ENCODE measurements around the gene ZNF628.

The ZNF628 gene

DNA sequence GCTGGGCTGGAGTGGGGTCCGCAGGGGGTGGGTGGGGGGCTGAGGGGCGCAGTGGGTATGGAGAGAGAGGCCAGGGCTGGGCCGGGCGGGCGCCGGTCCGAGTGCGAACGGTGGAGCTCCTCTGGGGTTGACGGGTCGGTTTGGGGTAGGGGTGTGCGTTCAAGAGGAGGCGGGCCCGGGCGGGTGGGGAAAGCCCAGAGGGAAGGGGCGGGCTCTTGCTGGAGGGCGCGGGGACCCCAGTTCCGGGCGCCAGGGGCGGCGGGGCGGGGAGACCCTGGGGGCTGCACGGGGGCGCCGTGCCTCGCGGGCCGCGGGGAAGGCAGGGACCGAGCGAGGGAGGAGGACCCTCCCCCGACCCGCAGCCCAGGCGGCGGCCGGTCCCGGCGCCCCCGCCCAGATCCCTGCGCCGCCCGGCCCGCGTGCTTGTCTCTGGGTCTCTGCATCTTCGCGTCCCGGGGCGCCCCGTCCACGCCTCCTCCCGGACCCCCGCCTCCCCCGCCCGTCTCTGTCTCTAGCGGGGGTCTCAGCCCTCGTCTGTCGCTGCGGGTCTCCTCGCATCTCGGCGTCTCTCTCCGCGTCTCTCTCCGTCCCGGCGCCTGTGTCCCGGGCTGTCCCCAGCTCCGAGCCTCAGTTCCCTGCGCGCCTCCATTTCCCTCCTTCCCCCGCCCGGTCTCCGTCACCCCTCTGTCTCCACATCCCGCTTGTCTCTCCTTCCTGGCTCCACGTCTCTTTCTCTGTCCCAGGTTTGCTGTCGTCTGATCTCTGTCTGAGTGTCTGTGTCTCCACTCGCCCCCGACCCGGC is 25.1 kb upstream of the ZNF628 start:
- DNase-seq (ENCODE audit: low read depth, low spot score), result no peak

- no peak for DNase-seq (ENCODE audit: low read depth, low spot score)
Observed at GRCh38 chr19:55451965-55452748, 24.3 kb upstream of the ZNF628 start.

- DNase-seq (ENCODE audit: low read depth, low spot score), result peak; percentile 82
Observed at GRCh38 chr19:55452749-55453346, 23.6 kb upstream of the ZNF628 start.

DNA sequence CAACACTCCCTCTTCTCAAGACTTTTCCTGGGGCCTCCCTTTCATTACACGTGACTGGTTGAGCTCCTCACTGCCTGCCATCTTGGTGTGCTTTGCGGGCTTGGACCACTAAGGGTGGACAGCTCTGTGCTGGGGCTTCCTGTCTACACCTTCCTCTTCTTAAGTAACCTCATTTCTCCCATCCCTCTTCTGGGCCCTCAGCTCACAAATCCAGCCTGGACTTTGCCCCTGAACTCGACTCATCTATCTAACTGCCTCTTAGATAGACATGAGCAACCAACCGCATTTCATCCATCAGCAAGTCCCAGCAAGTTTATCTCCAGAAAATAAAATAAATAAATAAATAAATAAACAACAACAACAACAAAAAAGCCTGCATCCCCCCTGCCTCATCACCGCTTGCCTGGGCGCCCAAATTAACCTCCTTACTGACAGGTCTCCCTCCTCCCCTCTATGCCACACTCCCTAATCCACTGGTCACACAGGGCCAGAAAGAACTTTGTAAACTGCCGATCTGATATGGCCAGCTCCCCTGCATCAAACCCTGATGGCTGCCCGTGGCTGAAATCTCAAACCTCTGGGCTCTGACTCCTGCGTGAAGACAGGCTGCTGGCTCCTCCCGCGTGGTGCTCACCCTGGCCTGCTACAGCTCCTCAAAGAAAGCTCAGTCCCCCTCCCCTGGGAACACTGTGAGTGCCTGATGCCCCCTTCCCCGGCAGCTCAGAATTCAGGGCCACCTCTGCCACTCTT is 22.7 kb upstream of the ZNF628 start:
- no peak for DNase-seq (ENCODE audit: low read depth, low spot score)

DNA sequence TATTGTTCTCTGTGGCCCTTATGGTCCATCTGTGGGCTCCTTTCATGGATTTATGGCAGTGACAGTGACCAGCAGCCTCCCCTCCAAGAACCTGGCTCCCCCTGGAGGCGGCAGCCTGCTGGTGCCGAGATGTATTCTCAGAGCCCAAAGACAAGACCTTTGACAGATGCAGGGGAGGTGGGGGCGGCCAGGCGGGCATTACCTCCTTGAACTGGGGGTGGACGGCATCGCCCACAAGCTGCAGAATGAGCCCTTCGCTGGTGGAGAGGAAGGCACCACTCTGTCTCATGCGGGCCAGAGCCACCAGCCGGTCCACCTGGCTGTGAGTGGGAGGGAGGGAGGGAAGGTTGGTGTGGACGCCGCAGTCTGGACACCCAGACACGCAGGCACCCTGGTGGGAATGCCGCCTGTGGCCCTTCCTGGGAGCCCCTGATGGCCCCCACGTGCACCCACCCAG is 21.6 kb upstream of the ZNF628 start:
- DNase-seq (ENCODE audit: low read depth, low spot score), result peak; percentile 44

DNA sequence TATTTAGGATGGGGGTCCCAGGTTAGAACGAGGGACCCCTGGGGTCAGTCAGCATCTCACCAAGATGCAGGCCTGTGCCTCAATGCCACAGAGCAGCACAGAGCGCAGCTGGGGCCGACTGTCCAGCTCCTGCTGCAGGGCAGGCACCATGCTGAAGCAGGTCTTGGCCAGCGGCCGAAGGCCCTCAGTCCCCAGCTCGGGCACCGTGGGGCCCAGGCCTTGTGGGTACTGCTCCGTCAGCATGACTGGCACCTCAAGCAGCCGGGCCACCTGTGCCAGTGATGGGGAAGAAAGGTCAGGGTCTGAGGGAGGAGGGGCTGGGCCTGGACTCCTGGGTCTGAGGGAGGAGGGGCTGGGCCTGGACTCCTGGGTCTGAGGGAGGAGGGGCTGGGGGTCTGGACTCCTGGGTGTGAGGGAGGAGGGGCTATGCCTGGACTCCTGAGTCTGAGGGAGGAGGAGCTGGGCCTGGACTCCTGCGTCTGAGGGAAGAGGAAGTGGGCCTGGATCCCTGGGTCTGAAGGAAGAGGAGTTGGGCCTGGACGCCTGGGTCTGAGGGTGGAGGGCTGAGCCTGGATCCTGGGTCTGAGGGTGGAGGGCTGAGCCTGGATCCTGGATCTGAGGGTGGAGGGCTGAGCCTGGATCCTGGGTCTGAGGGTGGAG is 20.7 kb upstream of the ZNF628 start:
- no peak for DNase-seq (ENCODE audit: low read depth, low spot score)

- DNase-seq (ENCODE audit: low read depth, low spot score), result no peak
Observed at GRCh38 chr19:55456347-55456746, 20.1 kb upstream of the ZNF628 start.

DNA sequence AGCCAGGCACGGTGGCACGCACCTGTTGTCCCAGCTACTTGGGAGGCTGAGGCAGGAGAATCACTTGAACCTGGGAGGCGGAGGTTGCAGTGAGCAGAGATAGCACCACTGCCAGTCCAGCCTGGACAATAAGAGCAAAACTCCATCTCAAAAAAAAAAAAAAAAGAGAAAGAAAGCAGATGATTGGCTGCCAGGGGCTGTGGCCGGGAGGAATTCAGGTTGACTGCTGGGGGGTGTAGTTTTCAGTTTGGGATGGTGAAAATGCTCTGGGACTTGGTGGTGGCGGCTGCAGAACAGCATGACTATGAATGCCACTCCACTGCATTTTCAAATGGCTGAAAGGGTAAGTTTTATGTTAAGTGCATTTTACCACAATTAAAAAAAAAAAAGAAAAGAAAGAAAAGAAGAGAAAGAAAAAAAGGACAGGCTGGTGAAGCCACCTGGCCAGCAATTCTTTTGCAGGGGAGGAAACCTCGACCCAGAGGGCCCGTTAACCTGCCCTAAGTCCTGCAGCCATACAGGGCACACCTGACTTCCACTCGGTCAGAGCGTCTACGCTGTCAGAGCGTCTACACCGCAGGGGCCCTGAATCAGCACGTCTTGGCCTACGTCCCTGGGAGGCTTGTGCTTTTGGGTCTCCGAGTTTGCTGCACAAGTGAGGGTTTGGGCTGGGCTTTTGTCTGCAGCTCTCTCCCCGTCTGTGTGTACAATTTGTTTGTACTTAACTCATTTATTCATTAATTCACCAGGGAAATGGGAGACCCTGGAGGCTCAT is 18.5 kb upstream of the ZNF628 start:
- DNase-seq (ENCODE audit: low read depth, low spot score), result no peak

- no peak for DNase-seq (ENCODE audit: low read depth, low spot score)
Observed at GRCh38 chr19:55459551-55459949, 16.9 kb upstream of the ZNF628 start.

- peak; percentile 29 for DNase-seq (ENCODE audit: low read depth, low spot score)
Observed at GRCh38 chr19:55459950-55460657, 16.3 kb upstream of the ZNF628 start.

DNA sequence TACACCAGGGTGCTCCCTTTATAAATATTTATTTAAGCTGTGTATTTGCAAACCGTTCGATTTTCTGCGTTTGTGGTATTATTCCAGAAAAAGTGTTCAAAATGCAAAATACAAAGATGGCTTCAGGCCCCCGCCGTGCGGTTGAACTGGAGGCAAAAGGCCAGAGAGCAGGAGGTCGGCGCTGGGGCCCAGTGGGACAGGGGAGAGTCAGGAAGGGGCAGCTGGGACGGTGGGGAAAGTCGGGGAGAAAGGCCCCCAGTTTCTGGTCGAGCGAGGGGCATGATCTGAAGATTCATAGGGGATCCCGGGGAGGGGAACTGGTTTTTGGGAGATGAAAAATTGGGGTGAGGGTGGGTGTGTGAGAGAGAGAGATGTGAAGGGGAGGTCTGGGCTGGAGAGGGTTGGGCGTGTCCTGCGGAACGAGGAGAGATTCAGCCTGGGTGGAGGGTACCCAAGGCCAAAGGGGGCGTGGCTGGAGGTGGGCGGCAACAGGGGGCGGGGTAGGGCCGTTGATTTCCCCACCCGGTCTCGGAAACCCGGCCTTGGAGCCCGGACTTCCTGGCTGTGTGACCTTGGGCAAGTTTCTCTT is 15.7 kb upstream of the ZNF628 start:
- peak; percentile 88 for DNase-seq (ENCODE audit: low read depth, low spot score)

GRCh38 chr19:55461259-55461973 is 15.0 kb upstream of the ZNF628 start, which contains the start of gene ISOC2:
TSS of gene ISOC2 (minus strand) at chr19:55461642. CDS start at chr19:55456486, 5,156 bp downstream.
- peak; percentile 100 for DNase-seq (ENCODE audit: low read depth, low spot score)

GRCh38 chr19:55461974-55462626 is 14.3 kb upstream of the ZNF628 start:
- DNase-seq (ENCODE audit: low read depth, low spot score), result no peak

DNA sequence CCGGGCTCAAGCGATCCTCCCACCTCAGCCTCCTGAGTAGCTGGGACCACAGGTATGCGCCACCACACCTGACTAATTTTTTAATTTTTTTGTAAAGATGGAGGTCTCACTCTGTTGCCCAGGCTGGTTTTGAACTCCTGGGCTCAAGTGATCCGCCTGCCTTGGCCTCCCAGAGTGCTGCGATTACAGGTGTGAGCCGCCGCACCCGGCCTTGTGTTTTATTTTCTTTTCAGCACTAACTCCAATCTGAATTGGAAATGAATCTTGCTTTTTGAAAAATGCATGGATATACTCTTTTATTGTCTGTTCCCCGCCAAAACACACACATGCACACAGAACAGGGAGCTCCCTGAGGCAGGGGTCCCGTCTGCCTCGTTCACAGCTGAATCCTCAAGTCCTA is 13.7 kb upstream of the ZNF628 start:
- no peak for DNase-seq (ENCODE audit: low read depth, low spot score)

DNA sequence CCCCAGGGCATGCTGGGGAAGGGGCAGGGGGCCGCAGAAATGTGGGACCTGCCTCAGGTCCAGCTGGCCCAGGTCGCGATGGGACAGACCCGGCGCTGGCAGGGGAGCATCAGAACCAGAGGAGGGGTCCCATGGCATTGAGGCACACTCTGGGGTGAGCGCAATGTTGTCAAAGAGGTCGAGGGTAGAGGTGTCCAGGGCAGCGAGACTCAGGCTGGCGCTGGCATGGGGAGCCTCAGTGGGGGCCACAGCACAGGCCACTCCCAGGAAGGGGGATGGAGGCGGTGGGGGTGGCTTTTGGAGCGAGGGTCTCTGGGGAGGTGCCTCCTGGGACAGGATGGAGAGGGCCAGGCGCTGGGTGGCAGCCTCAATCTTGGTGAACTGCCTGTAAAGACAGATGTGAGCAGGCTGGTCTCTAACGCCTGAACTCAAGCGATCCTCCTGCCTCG is 12.8 kb upstream of the ZNF628 start:
- DNase-seq (ENCODE audit: low read depth, low spot score), result no peak

DNA sequence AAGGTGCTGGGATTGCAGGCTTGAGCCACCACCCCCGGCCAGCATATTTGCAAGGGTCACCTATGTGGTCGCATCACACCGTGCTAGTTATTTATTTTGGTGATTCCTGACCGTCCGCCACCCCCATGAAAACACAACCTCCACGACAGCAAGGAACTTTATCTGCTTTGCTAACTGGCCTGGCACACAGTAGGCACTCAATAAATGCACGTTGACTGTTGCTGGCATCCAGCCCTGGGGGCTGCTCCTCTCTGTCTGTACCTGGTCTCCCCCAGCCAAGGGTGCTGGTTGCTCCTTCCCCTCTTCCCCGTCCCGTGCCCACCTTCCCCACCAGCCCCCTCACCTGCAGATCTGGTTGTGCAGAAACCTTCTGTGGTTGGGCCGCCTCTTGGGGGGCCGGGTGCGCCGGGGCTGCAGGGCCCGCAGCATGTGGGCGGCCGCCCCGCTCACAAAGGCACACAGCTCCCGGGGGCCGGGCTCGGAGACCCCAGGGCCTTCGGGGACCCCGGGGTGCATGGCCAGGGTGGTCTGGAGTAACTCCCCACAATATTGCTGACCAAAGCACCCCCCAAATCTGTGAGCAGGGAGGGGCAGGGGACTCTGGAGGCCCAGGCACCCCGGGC is 12.3 kb upstream of the ZNF628 start:
- DNase-seq (ENCODE audit: low read depth, low spot score), result no peak

DNA sequence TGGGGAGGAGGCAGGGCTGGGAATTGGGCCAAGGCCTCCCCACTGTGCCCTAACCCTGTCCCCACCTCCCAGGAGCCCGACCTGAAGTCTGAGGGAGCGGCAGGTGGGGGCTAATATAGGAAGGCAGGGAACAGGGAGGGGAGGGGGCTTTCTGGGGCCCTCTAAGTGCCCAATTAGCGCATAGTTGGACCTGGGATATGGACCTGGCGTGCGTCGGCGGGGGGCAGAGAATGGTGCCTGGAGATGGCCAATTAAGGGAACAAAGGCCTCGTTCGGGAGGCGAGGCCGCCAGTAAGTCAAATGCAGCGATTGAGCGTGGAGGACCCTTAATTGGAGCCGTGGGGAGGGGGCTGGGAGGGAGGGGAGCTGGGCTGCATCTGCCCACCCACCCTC is 11.8 kb upstream of the ZNF628 start, which contains the start of gene C19orf85:
Gene C19orf85, minus strand, starts transcription at position 90 of the 393 bp plus-strand sequence. CDS start 197 bp downstream, outside the sequence.
- no peak for DNase-seq (ENCODE audit: low read depth, low spot score)

All from astrocyte of the hippocampus (primary cell).